GM10248 (cell line): ENCODE results near the gene FBXO5.
"Not testable (repeated sequence)": the region's sequence is repeated elsewhere in the genome, so short reads cannot be mapped to it uniquely, and the experiment has no call there.

ENCODE experiments used
- CTCF ChIA-PET: fragments of 300-600 bp; sonication (Branson Sonifier 250); formaldehyde crosslinking; extraction: SDS; loops from one replicate; lab custom pipeline; 2021; ENCODE audit warnings: antibody characterized with exemption; lab: Yijun Ruan, JAX
- POLR2A ChIA-PET: fragments of 350-650 bp; sonication (Branson Sonifier 250); formaldehyde crosslinking; extraction: SDS; loops from one replicate; lab custom pipeline; 2020; ENCODE audit warnings: antibody characterized with exemption; lab: Yijun Ruan, JAX
- DNase-seq: peaks from one replicate; pipeline ENCODE4 v3.0.0; 2012; ENCODE audit errors: extremely low spot score
- CTCF ChIP-seq: IDR thresholded peaks from 2 replicates; pipeline ENCODE4 v1.5.1; 2012; ENCODE audit warnings: mild to moderate bottlenecking, low read depth; ENCODE audit errors: extremely low read depth, missing control alignments, control extremely low read depth

FBXO5 gene

DNA sequence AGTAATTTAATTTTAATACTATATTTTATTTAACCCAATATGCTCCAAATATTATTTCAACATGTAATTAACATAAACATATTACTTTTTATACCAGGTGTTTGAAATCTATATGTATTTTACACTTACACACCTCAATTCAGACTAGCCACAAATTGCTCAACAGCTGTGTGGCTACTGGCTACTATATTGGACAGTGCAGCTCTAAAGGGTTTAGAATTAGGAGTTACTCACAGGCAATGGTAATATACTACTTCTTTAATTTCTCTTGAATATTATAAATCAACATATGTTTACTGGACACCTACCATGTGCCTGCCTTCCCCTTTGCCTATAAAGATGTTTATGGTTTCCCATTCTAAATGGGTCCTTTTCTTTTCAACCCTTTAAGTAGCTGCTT, 17.4 kb upstream of the FBXO5 start:
- TF ChIP-seq CTCF, result no peak
- ChIA-PET POLR2A (interaction anchor here (1.2 to 1.7 kb wide), 2 partner anchors 15 to 17 kb away, joined by 3 to 4 read pairs; no protein-coding TSS in a partner anchor), CTCF (interaction anchor here (0.8 to 1.6 kb wide), 5 partner anchors 9 to 51 kb away, joined by 3 to 6 read pairs (median 4); no protein-coding TSS in a partner anchor)
- DNase-seq, result no peak

DNA sequence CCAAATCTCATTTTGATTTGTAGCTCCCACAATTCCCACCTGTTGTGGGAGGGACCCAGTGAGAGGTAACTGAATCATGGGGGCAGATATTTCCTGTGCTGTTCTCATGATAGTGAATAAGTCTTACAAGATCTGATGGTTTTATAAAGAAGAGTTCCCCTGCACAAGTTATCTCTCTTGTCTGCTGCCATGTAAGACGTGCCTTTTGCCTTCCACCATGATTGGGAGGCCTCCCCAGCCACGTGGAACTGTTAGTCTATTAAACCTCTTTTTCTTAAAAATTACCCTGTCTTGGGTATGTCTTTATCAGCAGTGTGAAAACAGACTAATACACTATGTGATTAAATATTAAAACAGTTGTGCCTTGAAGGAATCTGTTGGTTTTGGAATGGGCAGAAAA, 16.7 kb upstream of the FBXO5 start:
- POLR2A ChIA-PET, DNase-seq: not testable (repeated sequence)
- CTCF ChIA-PET, result interaction anchor here (0.9 to 1.4 kb wide), 3 partner anchors 14 to 51 kb away, joined by 4 read pairs; no protein-coding TSS in a partner anchor

DNA sequence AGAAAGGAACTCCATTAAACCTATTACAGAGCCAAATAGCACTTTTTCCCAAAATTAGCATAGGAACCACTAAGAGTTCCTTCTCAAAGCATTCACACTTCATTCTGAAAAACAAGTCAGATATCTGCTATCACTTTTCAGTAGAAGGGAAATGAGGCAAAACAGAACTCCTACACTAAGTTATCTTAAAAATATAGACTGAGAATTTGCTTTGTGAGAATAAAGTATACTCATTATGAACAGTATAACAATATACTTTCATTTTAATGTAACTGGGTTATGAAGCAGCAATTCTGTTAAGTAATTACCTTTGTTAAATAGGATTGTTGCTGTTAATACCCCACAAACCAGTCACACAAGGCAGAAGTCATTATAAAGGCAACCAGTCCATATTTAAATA, 11.0 kb upstream of the FBXO5 start:
- TF ChIP-seq CTCF, result no peak
- DNase-seq, result no peak
- ChIA-PET POLR2A (no interaction called here), CTCF (no interaction called here)

GRCh38 chr6:152993431-152993830, 10.6 kb upstream of the FBXO5 start:
- POLR2A ChIA-PET, result no interaction called here
- CTCF ChIA-PET, result no interaction called here
- no peak for TF ChIP-seq CTCF
- DNase-seq, result no peak

DNA sequence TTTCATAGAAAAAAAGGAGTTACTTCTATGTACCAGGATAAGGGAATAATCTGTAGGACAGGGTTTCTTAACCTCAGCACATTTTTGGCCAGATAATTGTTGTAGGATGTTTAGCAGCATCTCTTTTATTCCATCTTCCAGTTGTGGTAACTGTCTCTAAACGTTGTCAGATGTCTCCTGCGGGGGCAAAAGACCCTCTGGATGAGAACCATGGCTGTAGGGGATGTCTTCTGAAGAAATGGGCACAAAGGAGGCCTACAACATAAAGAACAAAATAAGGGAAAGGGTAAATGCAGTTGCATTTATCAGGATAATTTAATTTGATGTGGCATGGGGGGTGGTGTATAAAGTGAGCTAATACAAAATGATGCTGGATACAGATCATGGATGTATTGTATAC, 4.1 kb upstream of the FBXO5 start:
- CTCF ChIA-PET, result interaction anchor here (1.3 to 2.6 kb wide), 2 partner anchors 11 to 13 kb away, joined by 3 to 17 read pairs; no protein-coding TSS in a partner anchor
- no peak for TF ChIP-seq CTCF
- POLR2A ChIA-PET, result no interaction called here
- DNase-seq, result no peak

- DNase-seq, result not testable (repeated sequence)
- ChIA-PET POLR2A (interaction anchor here (0.8 kb wide), 1 partner anchor 15 kb away, joined by 3 read pairs; no protein-coding TSS in a partner anchor), CTCF (interaction anchor here (1.0 to 2.6 kb wide), 3 partner anchors 8 to 15 kb away, joined by 4 to 17 read pairs (median 4); no protein-coding TSS in a partner anchor)
These were observed 2.5 kb upstream of the FBXO5 start for GRCh38 chr6:152985300-152985699.

- POLR2A ChIA-PET, result no interaction called here
- CTCF ChIA-PET, result interaction anchor here (1.5 to 2.6 kb wide), 2 partner anchors 13 to 120 kb away, joined by 3 to 17 read pairs; no protein-coding TSS in a partner anchor
- DNase-seq, result peak; percentile 45
- TF ChIP-seq CTCF, result no peak
These were observed 1.7 kb upstream of the FBXO5 start for GRCh38 chr6:152984513-152984872.
